Upper lobe of left lung (tissue), 6 donors: ENCODE data around the gene VWA5B2. TPM values are rescaled to one million over a fixed set of nuclear protein-coding genes. Genes with fewer than 3 reads are reported as not detected.

Experiments used
- ATAC-seq, 2 donors: fragments of 200-7000 bp; cut with Tn5 transposase; one replicate each; pipeline ENCODE4 v1.9.1; 2022; ENCODE audit warnings: mild to moderate bottlenecking in 2 of 2, moderate library complexity in 2 of 2; ENCODE audit not compliant: low FRiP score in 2 of 2
- DNase-seq, 2 donors: peaks; one replicate each; pipeline ENCODE4 v3.0.0-alpha.2; 2019 to 2020
- H3K27ac ChIP-seq, 4 donors: fragments of 200-600 bp; sonication (generic); one replicate each; pipeline ENCODE4 v1.5.1; 2016 to 2019
- H3K27me3 ChIP-seq, 4 donors: fragments of 200-600 bp; sonication (generic); one replicate each; pipeline ENCODE4 v1.5.1; 2017 to 2019
- H3K36me3 ChIP-seq, 4 donors: fragments of 200-600 bp; sonication (generic); one replicate each; pipeline ENCODE4 v1.5.1; 2016 to 2019
- H3K4me1 ChIP-seq, 4 donors: fragments of 200-600 bp; sonication (generic); one replicate each; pipeline ENCODE4 v1.5.1; 2018 to 2019
- H3K4me3 ChIP-seq, 4 donors: fragments of 200-600 bp; sonication (generic); one replicate each; pipeline ENCODE4 v1.5.1; 2017 to 2019; ENCODE audit warnings: mild to moderate bottlenecking in 2 of 4, moderate library complexity in 1 of 4
- H3K9me3 ChIP-seq, 4 donors: fragments of 200-600 bp; sonication (generic); one replicate each; pipeline ENCODE4 v1.5.1; 2018 to 2019
- CTCF ChIP-seq, 6 experiments: fragments of 450-650 bp in 4 of 6; fragments of 200-600 bp in 2 of 6; sonication (generic) in 2 of 6; IDR thresholded peaks; one replicate each; pipeline ENCODE4 v1.5.1; 2016 to 2019; ENCODE audit warnings: antibody characterized with exemption in 6 of 6
- EP300 ChIP-seq, 4 donors: sonication (generic); formaldehyde crosslinking; IDR thresholded peaks; one replicate each; pipeline ENCODE4 v1.5.1; 2017; ENCODE audit warnings: antibody characterized with exemption in 4 of 4, control low read depth in 2 of 4
- POLR2A ChIP-seq, 4 donors: fragments of 450-650 bp; IDR thresholded peaks; one replicate each; pipeline ENCODE4 v1.5.1; 2016 to 2017; ENCODE audit warnings: antibody characterized with exemption in 4 of 4, mild to moderate bottlenecking in 2 of 4
- POLR2AphosphoS5 ChIP-seq, 2 donors: sonication (generic); formaldehyde crosslinking; IDR thresholded peaks; one replicate each; pipeline ENCODE4 v1.5.1; 2017; ENCODE audit warnings: antibody characterized with exemption in 2 of 2
- WGBS, 2 donors: methylation state at CpG; one replicate each; pipeline ENCODE4 v1.1.5; 2017 to 2018; 5-methylcytosine and 5-hydroxymethylcytosine counted together
- total RNA-seq, 6 donors: library from RNA; depleted of rRNA in 4 of 6; stranded (reverse); fragments of >200 nt in 4 of 6; gene quantifications; one replicate each; pipeline versions ENCODE4 v1.1.0 to v1.2.1, GENCODE V29; 2016 to 2021
- donor health status: DM: no; HTN: no; CAD: no; lungs with moderate emphysema.
- donor health status: DM: no; HTN: yes; CAD: no; lungs with severe emphysema.

VWA5B2 gene
- total RNA-seq, 6 donors from 2014 or later, result 0.17 to 1.2 (median 0.51) TPM; not detected in 1

- no peak overlapping the region for H3K4me3 ChIP-seq
- no peak for DNase-seq
- no peaks in the 10 kb centered on the region for H3K27me3 ChIP-seq
- H3K9me3 ChIP-seq, result no peaks in the 10 kb centered on the region
- no peaks in the 10 kb centered on the region for H3K4me1 ChIP-seq
- TF ChIP-seq EP300 (IDR thresholded peaks at IDR 0.05), result no peak
- no peak for TF ChIP-seq CTCF (IDR thresholded peaks at IDR 0.05)
- no peak for TF ChIP-seq POLR2A (IDR thresholded peaks at IDR 0.05)
- no peak for TF ChIP-seq POLR2AphosphoS5 (IDR thresholded peaks at IDR 0.05)
- H3K27ac ChIP-seq, result no peak overlapping the region
- H3K36me3 ChIP-seq, result peaks cover 0 to 10% (median 4%) of the 10 kb centered on the region in 4 donors
- no peak for ATAC-seq
Observed at GRCh38 chr3:184200825-184201224, 28.6 kb upstream of the VWA5B2 start.

- H3K27ac ChIP-seq, result no peak overlapping the region
- H3K36me3 ChIP-seq, result no peaks in the 10 kb centered on the region
- no peaks in the 10 kb centered on the region for H3K9me3 ChIP-seq
- WGBS, 2 donors, result 76 to 84% methylated on average over 8 of the region's 8 CpGs
- no peaks in the 10 kb centered on the region for H3K27me3 ChIP-seq
- TF ChIP-seq EP300 (IDR thresholded peaks at IDR 0.05), result no peak
- no peak for TF ChIP-seq POLR2AphosphoS5 (IDR thresholded peaks at IDR 0.05)
- no peak for TF ChIP-seq POLR2A (IDR thresholded peaks at IDR 0.05)
- no peak for TF ChIP-seq CTCF (IDR thresholded peaks at IDR 0.05)
- DNase-seq, result no peak
- H3K4me1 ChIP-seq, result no peaks in the 10 kb centered on the region
- ATAC-seq, result no peak
- no peak overlapping the region for H3K4me3 ChIP-seq
Observed at GRCh38 chr3:184203526-184203925, 25.9 kb upstream of the VWA5B2 start.

- Histone ChIP-seq H3K4me1 (no peaks in the 10 kb centered on the region), H3K36me3 (no peaks in the 10 kb centered on the region), H3K27ac (no peak overlapping the region), H3K27me3 (no peaks in the 10 kb centered on the region), H3K4me3 (no peak overlapping the region), H3K9me3 (no peaks in the 10 kb centered on the region)
- DNase-seq (no peak), ATAC-seq (no peak)
- WGBS, 2 donors, result 54 to 66% methylated on average over 11 of the region's 11 CpGs
- TF ChIP-seq EP300 (IDR thresholded peaks at IDR 0.05) (no peak), CTCF (IDR thresholded peaks at IDR 0.05) (no peak), POLR2AphosphoS5 (IDR thresholded peaks at IDR 0.05) (no peak), POLR2A (IDR thresholded peaks at IDR 0.05) (no peak)
Observed at GRCh38 chr3:184209146-184209923, 20.1 kb upstream of the VWA5B2 start.

GRCh38 chr3:184211297-184211696, 18.1 kb upstream of the VWA5B2 start:
- no peak for ATAC-seq
- no peak overlapping the region for H3K4me3 ChIP-seq
- 84 to 91% methylated on average over 5 of the region's 5 CpGs for WGBS, 2 donors

More at GRCh38 chr3:184211297-184211696, 18.1 kb upstream of the VWA5B2 start:
- no peaks in the 10 kb centered on the region for H3K36me3 ChIP-seq
- DNase-seq, result no peak
- H3K27me3 ChIP-seq, result no peaks in the 10 kb centered on the region
- H3K9me3 ChIP-seq, result no peaks in the 10 kb centered on the region
- TF ChIP-seq EP300 (IDR thresholded peaks at IDR 0.05) (no peak), POLR2A (IDR thresholded peaks at IDR 0.05) (no peak), CTCF (IDR thresholded peaks at IDR 0.05) (no peak), POLR2AphosphoS5 (IDR thresholded peaks at IDR 0.05) (no peak)
- no peaks in the 10 kb centered on the region for H3K4me1 ChIP-seq
- no peak overlapping the region for H3K27ac ChIP-seq
